Neural progenitor cell (in vitro differentiated cells): ENCODE results near the gene SPATA16. TPM values are rescaled to one million over a fixed set of nuclear protein-coding genes. Genes with fewer than 3 reads are reported as not detected.
A peak's percentile ranks its signal among the peaks of the same experiment; 100 is the strongest.

Experiments used
- DNase-seq: peaks from one replicate; pipeline ENCODE4 v3.0.0-alpha.2; 2016; ENCODE audit warnings: low spot score
- H2AFZ ChIP-seq: fragments of 200-600 bp; sonication (generic); replicated peaks from 2 replicates; pipeline ENCODE4 v1.6.1; 2016; ENCODE audit warnings: antibody characterized with exemption
- H3F3A ChIP-seq: fragments of 200-600 bp; sonication (generic); 2 replicates; pipeline ENCODE4 v1.6.1; 2016; ENCODE audit warnings: antibody characterized with exemption, low read depth
- H3K27ac ChIP-seq: fragments of 200-600 bp; sonication (generic); 2 replicates; pipeline ENCODE4 v1.5.1; 2016; ENCODE audit warnings: mild to moderate bottlenecking
- H3K27me3 ChIP-seq: fragments of 200-600 bp; sonication (generic); 2 replicates; pipeline ENCODE4 v1.6.1; 2016; ENCODE audit warnings: mild to moderate bottlenecking, moderate library complexity
- H3K36me3 ChIP-seq: fragments of 200-600 bp; sonication (generic); 2 replicates; pipeline ENCODE4 v1.5.1; 2016
- H3K4me1 ChIP-seq: fragments of 200-600 bp; sonication (generic); 2 replicates; pipeline ENCODE4 v1.6.1; 2016; ENCODE audit warnings: mixed run types
- H3K4me2 ChIP-seq: fragments of 200-600 bp; sonication (generic); 2 replicates; pipeline ENCODE4 v1.6.1; 2016
- H3K4me3 ChIP-seq: fragments of 200-600 bp; sonication (generic); 2 replicates; pipeline ENCODE4 v1.5.1; 2016
- H3K79me2 ChIP-seq: fragments of 200-600 bp; sonication (generic); 2 replicates; pipeline ENCODE4 v1.6.1; 2016; ENCODE audit warnings: low read depth
- H3K9ac ChIP-seq: fragments of 200-600 bp; sonication (generic); 2 replicates; pipeline ENCODE4 v1.6.1; 2016
- H3K9me3 ChIP-seq: fragments of 200-600 bp; sonication (generic); 2 replicates; pipeline ENCODE4 v1.5.1; 2016; ENCODE audit warnings: low read depth
- H4K20me1 ChIP-seq: fragments of 200-600 bp; sonication (generic); 2 replicates; pipeline ENCODE4 v1.6.1; 2016; ENCODE audit warnings: low read depth
- H3K27ac Mint-ChIP-seq: 3 replicates; pipeline ENCODE4 v1.8.0; 2021; ENCODE audit warnings: mixed read lengths
- H3K27me3 Mint-ChIP-seq: 2 replicates; pipeline ENCODE4 v1.8.0; 2022; ENCODE audit warnings: low read depth, mild to moderate bottlenecking, inconsistent platforms, moderate library complexity, mixed read lengths; ENCODE audit not compliant: insufficient read depth
- H3K36me3 Mint-ChIP-seq: 3 replicates; pipeline ENCODE4 v1.8.0; 2021; ENCODE audit warnings: mixed read lengths
- H3K4me1 Mint-ChIP-seq: 3 replicates; pipeline ENCODE4 v1.8.0; 2021; ENCODE audit warnings: mixed read lengths
- H3K4me3 Mint-ChIP-seq: 3 replicates; pipeline ENCODE4 v1.8.0; 2021; ENCODE audit warnings: mild to moderate bottlenecking, moderate library complexity, mixed read lengths
- H3K9me3 Mint-ChIP-seq: 3 replicates; pipeline ENCODE4 v1.8.0; 2020; ENCODE audit warnings: mixed read lengths
- CTCF ChIP-seq: fragments of 200-600 bp; sonication (generic); IDR thresholded peaks from 2 replicates; pipeline ENCODE4 v1.5.1; 2017; ENCODE audit warnings: antibody characterized with exemption, mild to moderate bottlenecking
- EZH2 ChIP-seq: fragments of 200-600 bp; sonication (generic); IDR thresholded peaks from 2 replicates; pipeline ENCODE4 v1.6.1; 2017; ENCODE audit warnings: antibody characterized with exemption, mild to moderate bottlenecking, moderate library complexity
- EZH2phosphoT487 ChIP-seq: fragments of 200-600 bp; sonication (generic); IDR thresholded peaks from 2 replicates; pipeline ENCODE4 v1.6.1; 2017; ENCODE audit warnings: antibody characterized with exemption
- total RNA-seq: library from RNA; depleted of rRNA; stranded (reverse); fragments of >200 nt; gene quantifications from 2 replicates; pipeline ENCODE4 v1.2.3, GENCODE V29; 2015; ENCODE audit warnings: low replicate concordance

SPATA16 gene
- total RNA-seq, 1 donor from 2014 or later = not detected

- Histone ChIP-seq H3K4me3 (no peak overlapping the region), H3K79me2 (no peaks in the 10 kb centered on the region), H3K27ac (no peak overlapping the region), H3K4me2 (no peak overlapping the region), H3K36me3 (no peaks in the 10 kb centered on the region), H3K9me3 (no peaks in the 10 kb centered on the region), H3K9ac (no peak overlapping the region), H3K4me1 (peaks cover 6% of the 10 kb centered on the region), H4K20me1 (no peaks in the 10 kb centered on the region), H3K27me3 (no peaks in the 10 kb centered on the region), H3F3A (no peaks in the 10 kb centered on the region), H2AFZ (peak overlapping the region; percentile 50)
- H3K36me3 Mint-ChIP-seq = no peaks in the 10 kb centered on the region
- no peak overlapping the region for H3K4me3 Mint-ChIP-seq
- no peak for TF ChIP-seq CTCF
- no peak for TF ChIP-seq EZH2phosphoT487
- TF ChIP-seq EZH2 = no peak
- H3K9me3 Mint-ChIP-seq = no peaks in the 10 kb centered on the region
- peaks cover 6% of the 10 kb centered on the region for H3K4me1 Mint-ChIP-seq
- H3K27me3 Mint-ChIP-seq = no peaks in the 10 kb centered on the region
- no peak for DNase-seq
- no peak overlapping the region for H3K27ac Mint-ChIP-seq
Observed at GRCh38 chr3:172918165-172918564, 222.9 kb downstream of the SPATA16 start.

GRCh38 chr3:172915911-172916514, 225.0 kb downstream of the SPATA16 start:
- Mint-ChIP-seq H3K27me3 (no peaks in the 10 kb centered on the region), H3K36me3 (no peaks in the 10 kb centered on the region), H3K27ac (no peak overlapping the region), H3K4me3 (no peak overlapping the region), H3K9me3 (no peaks in the 10 kb centered on the region), H3K4me1 (peaks cover 6% of the 10 kb centered on the region)
- TF ChIP-seq EZH2phosphoT487 (no peak), CTCF (no peak), EZH2 (no peak)
- no peaks in the 10 kb centered on the region for H3K9me3 ChIP-seq
- no peak overlapping the region for H2AFZ ChIP-seq
- H3K79me2 ChIP-seq = no peaks in the 10 kb centered on the region
- no peaks in the 10 kb centered on the region for H3F3A ChIP-seq
- H3K4me1 ChIP-seq = peaks cover 6% of the 10 kb centered on the region
- no peak overlapping the region for H3K4me2 ChIP-seq
- H3K4me3 ChIP-seq = no peak overlapping the region
- H4K20me1 ChIP-seq = no peaks in the 10 kb centered on the region
- no peaks in the 10 kb centered on the region for H3K36me3 ChIP-seq
- H3K27ac ChIP-seq = no peak overlapping the region
- H3K27me3 ChIP-seq = no peaks in the 10 kb centered on the region
- H3K9ac ChIP-seq = no peak overlapping the region
- no peak for DNase-seq

GRCh38 chr3:172914854-172915253, 226.2 kb downstream of the SPATA16 start:
- Mint-ChIP-seq H3K9me3 (no peaks in the 10 kb centered on the region), H3K4me3 (no peak overlapping the region), H3K27me3 (peaks cover 2% of the 10 kb centered on the region), H3K4me1 (peaks cover 6% of the 10 kb centered on the region), H3K27ac (no peak overlapping the region), H3K36me3 (no peaks in the 10 kb centered on the region)
- Histone ChIP-seq H3K4me2 (no peak overlapping the region), H3K4me3 (no peak overlapping the region), H3K9ac (no peak overlapping the region), H4K20me1 (no peaks in the 10 kb centered on the region), H3K4me1 (peaks cover 6% of the 10 kb centered on the region), H3K27me3 (no peaks in the 10 kb centered on the region), H2AFZ (no peak overlapping the region), H3F3A (no peaks in the 10 kb centered on the region), H3K9me3 (no peaks in the 10 kb centered on the region), H3K36me3 (no peaks in the 10 kb centered on the region), H3K27ac (no peak overlapping the region), H3K79me2 (no peaks in the 10 kb centered on the region)
- TF ChIP-seq CTCF = no peak
- TF ChIP-seq EZH2phosphoT487 = no peak
- TF ChIP-seq EZH2 = no peak
- DNase-seq = no peak
